Neural cell (in vitro differentiated cells): ENCODE measurements around the gene BTBD6.

Source experiments
- EP300 ChIP-seq: fragments of 450-650 bp; conservative IDR thresholded peaks from 2 replicates; pipeline ENCODE4 v1.6.1; 2014; ENCODE audit warnings: antibody characterized with exemption, mild to moderate bottlenecking, moderate library complexity; ENCODE audit not compliant: poor library complexity, severe bottlenecking
- EZH2 ChIP-seq: fragments of 200-600, 300-800 bp; shearing (Covaris generic), sonication (generic); IDR thresholded peaks from 2 replicates; pipeline ENCODE4 v1.6.1; 2014; ENCODE audit warnings: antibody characterized with exemption, low read length, borderline replicate concordance, mild to moderate bottlenecking; ENCODE audit not compliant: insufficient read depth, poor library complexity, severe bottlenecking
- RAD21 ChIP-seq: fragments of 450-650 bp; conservative IDR thresholded peaks from 2 replicates; pipeline ENCODE4 v1.6.1; 2014; ENCODE audit warnings: antibody characterized with exemption, mild to moderate bottlenecking, moderate library complexity
- SMC3 ChIP-seq: fragments of 450-650 bp; conservative IDR thresholded peaks from 2 replicates; pipeline ENCODE4 v1.6.1; 2014; ENCODE audit warnings: antibody characterized with exemption, mild to moderate bottlenecking, moderate library complexity; ENCODE audit not compliant: poor library complexity
- TF ChIP-seq, protein P1 (sequence below): fragments of 450-650 bp; IDR thresholded peaks from 2 replicates; pipeline ENCODE4 v1.5.1; 2014; ENCODE audit warnings: antibody characterized with exemption, mild to moderate bottlenecking, moderate library complexity; ENCODE audit not compliant: poor library complexity, severe bottlenecking
- TF ChIP-seq, protein P2 (sequence below): IDR thresholded peaks from 2 replicates; pipeline ENCODE4 v1.6.1; 2012; ENCODE audit warnings: borderline replicate concordance

DNA sequence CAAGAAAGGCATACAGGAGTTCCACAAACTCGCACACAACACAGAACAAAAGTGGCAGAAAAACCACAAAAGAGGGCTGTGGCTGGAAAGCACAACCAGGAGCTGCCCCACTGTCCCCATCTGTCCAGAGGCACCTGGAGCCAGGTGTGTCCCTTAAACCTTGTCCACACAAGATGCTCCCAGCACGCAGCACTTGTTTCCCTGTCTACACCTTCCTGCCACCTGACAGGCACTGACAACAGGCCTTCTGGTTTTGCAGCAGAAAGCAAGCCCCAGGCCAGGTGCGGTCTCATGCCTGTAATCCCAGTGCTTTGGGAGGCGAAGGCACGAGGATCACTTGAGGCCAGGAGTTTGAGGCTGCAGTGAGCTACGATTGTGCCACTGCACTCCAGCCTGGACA lies 3.6 kb downstream of the BTBD6 start:
- TF ChIP-seq SMC3, result no peak
- TF ChIP-seq, protein P1, sequence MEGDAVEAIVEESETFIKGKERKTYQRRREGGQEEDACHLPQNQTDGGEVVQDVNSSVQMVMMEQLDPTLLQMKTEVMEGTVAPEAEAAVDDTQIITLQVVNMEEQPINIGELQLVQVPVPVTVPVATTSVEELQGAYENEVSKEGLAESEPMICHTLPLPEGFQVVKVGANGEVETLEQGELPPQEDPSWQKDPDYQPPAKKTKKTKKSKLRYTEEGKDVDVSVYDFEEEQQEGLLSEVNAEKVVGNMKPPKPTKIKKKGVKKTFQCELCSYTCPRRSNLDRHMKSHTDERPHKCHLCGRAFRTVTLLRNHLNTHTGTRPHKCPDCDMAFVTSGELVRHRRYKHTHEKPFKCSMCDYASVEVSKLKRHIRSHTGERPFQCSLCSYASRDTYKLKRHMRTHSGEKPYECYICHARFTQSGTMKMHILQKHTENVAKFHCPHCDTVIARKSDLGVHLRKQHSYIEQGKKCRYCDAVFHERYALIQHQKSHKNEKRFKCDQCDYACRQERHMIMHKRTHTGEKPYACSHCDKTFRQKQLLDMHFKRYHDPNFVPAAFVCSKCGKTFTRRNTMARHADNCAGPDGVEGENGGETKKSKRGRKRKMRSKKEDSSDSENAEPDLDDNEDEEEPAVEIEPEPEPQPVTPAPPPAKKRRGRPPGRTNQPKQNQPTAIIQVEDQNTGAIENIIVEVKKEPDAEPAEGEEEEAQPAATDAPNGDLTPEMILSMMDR, result no peak
- no peak for TF ChIP-seq RAD21
- TF ChIP-seq EZH2, result no peak
- TF ChIP-seq, protein P2, sequence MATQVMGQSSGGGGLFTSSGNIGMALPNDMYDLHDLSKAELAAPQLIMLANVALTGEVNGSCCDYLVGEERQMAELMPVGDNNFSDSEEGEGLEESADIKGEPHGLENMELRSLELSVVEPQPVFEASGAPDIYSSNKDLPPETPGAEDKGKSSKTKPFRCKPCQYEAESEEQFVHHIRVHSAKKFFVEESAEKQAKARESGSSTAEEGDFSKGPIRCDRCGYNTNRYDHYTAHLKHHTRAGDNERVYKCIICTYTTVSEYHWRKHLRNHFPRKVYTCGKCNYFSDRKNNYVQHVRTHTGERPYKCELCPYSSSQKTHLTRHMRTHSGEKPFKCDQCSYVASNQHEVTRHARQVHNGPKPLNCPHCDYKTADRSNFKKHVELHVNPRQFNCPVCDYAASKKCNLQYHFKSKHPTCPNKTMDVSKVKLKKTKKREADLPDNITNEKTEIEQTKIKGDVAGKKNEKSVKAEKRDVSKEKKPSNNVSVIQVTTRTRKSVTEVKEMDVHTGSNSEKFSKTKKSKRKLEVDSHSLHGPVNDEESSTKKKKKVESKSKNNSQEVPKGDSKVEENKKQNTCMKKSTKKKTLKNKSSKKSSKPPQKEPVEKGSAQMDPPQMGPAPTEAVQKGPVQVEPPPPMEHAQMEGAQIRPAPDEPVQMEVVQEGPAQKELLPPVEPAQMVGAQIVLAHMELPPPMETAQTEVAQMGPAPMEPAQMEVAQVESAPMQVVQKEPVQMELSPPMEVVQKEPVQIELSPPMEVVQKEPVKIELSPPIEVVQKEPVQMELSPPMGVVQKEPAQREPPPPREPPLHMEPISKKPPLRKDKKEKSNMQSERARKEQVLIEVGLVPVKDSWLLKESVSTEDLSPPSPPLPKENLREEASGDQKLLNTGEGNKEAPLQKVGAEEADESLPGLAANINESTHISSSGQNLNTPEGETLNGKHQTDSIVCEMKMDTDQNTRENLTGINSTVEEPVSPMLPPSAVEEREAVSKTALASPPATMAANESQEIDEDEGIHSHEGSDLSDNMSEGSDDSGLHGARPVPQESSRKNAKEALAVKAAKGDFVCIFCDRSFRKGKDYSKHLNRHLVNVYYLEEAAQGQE, result no peak
- TF ChIP-seq EP300, result no peak
